ENCODE measurements around the gene CCDC88B. TPM values are rescaled to one million over a fixed set of nuclear protein-coding genes. Genes with fewer than 3 reads are reported as not detected.

CCDC88B gene
- total RNA-seq, 1 experiment from 2014 or later = 3.6 TPM

DNA sequence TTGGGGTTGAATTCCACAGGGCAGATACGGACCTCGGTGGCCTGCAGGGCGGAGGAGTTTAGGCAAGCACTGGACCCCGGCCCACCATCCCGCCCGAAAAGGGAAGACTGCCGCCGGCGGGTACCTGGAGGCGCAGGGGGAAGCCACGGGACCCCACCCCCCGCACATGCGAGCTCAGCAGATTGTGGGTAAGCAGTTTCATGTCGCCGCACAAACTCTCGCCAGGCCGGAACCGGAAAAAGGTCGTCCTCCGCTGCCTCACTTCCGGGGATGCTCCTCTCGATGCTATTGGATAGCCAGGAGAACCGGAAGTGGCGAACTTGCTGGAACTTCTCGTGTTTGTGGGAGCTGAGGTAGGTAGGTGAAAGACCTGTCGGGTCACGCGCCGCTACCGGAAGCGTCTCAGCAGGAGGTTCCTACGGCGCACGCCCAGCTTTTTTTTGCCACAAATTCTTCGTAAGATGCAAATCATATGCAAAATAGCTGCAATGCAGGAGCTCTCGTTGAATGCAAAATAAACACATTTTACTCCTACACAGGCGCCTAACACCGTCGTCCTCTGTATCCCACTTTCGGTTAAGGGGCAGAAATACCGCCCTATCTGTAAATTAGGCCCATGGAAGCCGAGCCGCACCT, 22.6 kb upstream of the CCDC88B start, which contains the start of gene TRMT112:
TRMT112 (minus strand) TSS at position 235 of the 636 bp plus-strand sequence; CDS start at position 202, 33 bp downstream.
- Mint-ChIP-seq H3K36me3 (ENCODE audit: insufficient read depth, unreplicated experiment) (peaks cover 72% of the 10 kb centered on the region), H3K4me3 (ENCODE audit: unreplicated experiment) (peak within 1 kb of the TSS; percentile 84), H3K27me3 (ENCODE audit: insufficient read depth, unreplicated experiment) (no peaks in the 10 kb centered on the region), H3K27ac (ENCODE audit: unreplicated experiment) (peak within 1 kb of the TSS; percentile 97), H3K4me1 (ENCODE audit: low read depth, unreplicated experiment) (peaks cover 35% of the 10 kb centered on the region), H3K9me3 (ENCODE audit: unreplicated experiment) (no peaks in the 10 kb centered on the region)
- peaks cover 15% of the 10 kb centered on the region for H3K4me1 ChIP-seq
- no peaks in the 10 kb centered on the region for H3K27me3 ChIP-seq (replicated peaks; ENCODE audit: control insufficient read depth, insufficient read depth, low read length)
- DNase-seq = peak; percentile 97 to 100
- ChIA-PET POLR2A (interaction anchor here (0.5 to 2.6 kb wide), 37 partner anchors 12 to 1192 kb away, joined by 3 to 86 read pairs (median 6); partner anchors contain the start of genes BAD, ESRRA, GPR137 and MACROD1), CTCF (interaction anchor here (0.6 to 3.6 kb wide), 34 partner anchors 9 to 958 kb away, joined by 3 to 274 read pairs (median 6); partner anchors contain the start of genes CATSPERZ, ESRRA, MACROD1 and SF1)
- BruUV-seq (replicated peaks) = no TSS peak
- peak within 1 kb of the TSS; percentile 70 for H3K4me3 ChIP-seq (ENCODE audit: low read depth, low read length)
- no peaks in the 10 kb centered on the region for H3K9me3 ChIP-seq
- H3K36me3 ChIP-seq (ENCODE audit: control insufficient read depth, insufficient read depth, low read length) = peaks cover 5% of the 10 kb centered on the region
- no peak for TF ChIP-seq CTCF (IDR thresholded peaks at IDR 0.05; ENCODE audit: insufficient read depth in 1 of 2, low read depth in 1 of 2, low read length in 1 of 2, severe bottlenecking in 1 of 2, unreplicated experiment in 1 of 2)
- intact Hi-C loops (cut with micrococcal nuclease; ENCODE audit: unreplicated experiment) = loop anchor here (1.0 to 5.0 kb wide), 6 partner anchors 12 to 331 kb away; partner anchors contain the start of gene ESRRA

DNA sequence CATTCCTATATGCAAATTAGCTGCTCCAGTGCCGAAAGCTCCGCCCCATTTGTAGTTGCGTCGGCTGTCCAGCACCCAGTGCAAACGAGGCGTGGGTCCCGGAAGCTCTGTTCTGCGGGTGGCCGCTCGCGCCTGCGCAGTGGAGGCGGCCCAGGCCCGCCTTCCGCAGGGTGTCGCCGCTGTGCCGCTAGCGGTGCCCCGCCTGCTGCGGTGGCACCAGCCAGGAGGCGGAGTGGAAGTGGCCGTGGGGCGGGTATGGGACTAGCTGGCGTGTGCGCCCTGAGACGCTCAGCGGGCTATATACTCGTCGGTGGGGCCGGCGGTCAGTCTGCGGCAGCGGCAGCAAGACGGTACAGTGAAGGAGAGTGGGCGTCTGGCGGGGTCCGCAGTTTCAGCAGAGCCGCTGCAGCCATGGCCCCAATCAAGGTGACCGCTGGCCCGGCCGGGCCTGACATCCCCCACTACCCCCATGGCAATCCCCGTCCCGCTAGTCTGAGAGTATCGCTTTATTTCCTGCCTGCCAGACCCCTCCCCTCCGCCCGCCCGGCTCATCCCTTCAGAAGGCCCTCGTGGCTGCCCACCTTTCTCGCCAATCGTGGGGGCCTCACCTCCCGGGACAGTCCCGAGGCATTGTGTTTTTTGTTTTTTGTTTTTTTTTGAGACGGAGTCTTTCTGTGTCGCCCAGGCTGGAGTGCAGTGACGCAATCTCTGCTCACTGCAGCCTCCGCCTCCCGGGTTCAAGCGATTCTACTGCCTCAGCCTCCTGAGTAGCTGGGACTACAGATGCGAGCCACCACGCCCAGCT, 21.8 kb upstream of the CCDC88B start, which contains the start of gene PRDX5:
PRDX5 (plus strand) TSS at position 161 of the 805 bp plus-strand sequence; CDS start at position 256, 95 bp downstream.
- Mint-ChIP-seq H3K9me3 (ENCODE audit: unreplicated experiment) (no peaks in the 10 kb centered on the region), H3K36me3 (ENCODE audit: insufficient read depth, unreplicated experiment) (peaks cover 69% of the 10 kb centered on the region), H3K4me3 (ENCODE audit: unreplicated experiment) (peak within 1 kb of the TSS; percentile 84), H3K27ac (ENCODE audit: unreplicated experiment) (peak within 1 kb of the TSS; percentile 97), H3K4me1 (ENCODE audit: low read depth, unreplicated experiment) (peaks cover 28% of the 10 kb centered on the region), H3K27me3 (ENCODE audit: insufficient read depth, unreplicated experiment) (no peaks in the 10 kb centered on the region)
- DNase-seq = peak; percentile 98
- Histone ChIP-seq H3K27me3 (replicated peaks; ENCODE audit: control insufficient read depth, insufficient read depth, low read length) (no peaks in the 10 kb centered on the region), H3K36me3 (ENCODE audit: control insufficient read depth, insufficient read depth, low read length) (peaks cover 5% of the 10 kb centered on the region), H3K4me1 (peaks cover 21% of the 10 kb centered on the region), H3K9me3 (no peaks in the 10 kb centered on the region), H3K4me3 (ENCODE audit: low read depth, low read length) (peak within 1 kb of the TSS; percentile 70)
- BruUV-seq (replicated peaks) = no TSS peak
- TF ChIP-seq CTCF (IDR thresholded peaks at IDR 0.05; ENCODE audit: insufficient read depth in 1 of 2, low read depth in 1 of 2, low read length in 1 of 2, severe bottlenecking in 1 of 2, unreplicated experiment in 1 of 2) = peak in 1 of 2 experiments; percentile 56
- CTCF ChIA-PET = interaction anchor here (0.6 to 3.6 kb wide), 35 partner anchors 9 to 957 kb away, joined by 3 to 274 read pairs (median 6); partner anchors contain the start of genes CATSPERZ, ESRRA, MACROD1 and SF1
- POLR2A ChIA-PET = interaction anchor here (0.6 to 2.6 kb wide), 35 partner anchors 11 to 817 kb away, joined by 3 to 86 read pairs (median 6); partner anchors contain the start of genes BAD, ESRRA, GPR137 and MACROD1
- intact Hi-C loops (cut with micrococcal nuclease; ENCODE audit: unreplicated experiment) = loop anchor here (1.0 to 5.0 kb wide), 6 partner anchors 13 to 331 kb away; partner anchors contain the start of gene ESRRA

Data from Caco-2 (cell line).